RWPE1 (cell line): ENCODE data around the gene TCAIM.
A peak's percentile ranks its signal among the peaks of the same experiment; 100 is the strongest.
"Not testable (repeated sequence)": the region's sequence is repeated elsewhere in the genome, so short reads cannot be mapped to it uniquely, and the experiment has no call there.

Source experiments
- CTCF ChIA-PET: fragments of 350-600 bp; sonication (Branson Sonifier 250); formaldehyde crosslinking; extraction: SDS; loops from one replicate; lab custom pipeline; 2021; lab: Yijun Ruan, JAX
- POLR2A ChIA-PET: fragments of 400-600 bp; formaldehyde crosslinking; extraction: SDS; loops from one replicate; lab custom pipeline; 2020; ENCODE audit warnings: antibody characterized with exemption; ENCODE audit not compliant: low non-redundant PET; lab: Yijun Ruan, JAX
- DNase-seq: peaks from one replicate; pipeline ENCODE4 v3.0.0; 2012; ENCODE audit warnings: low spot score
- H3K27ac ChIP-seq: fragments of 450-650 bp; 2 replicates; pipeline ENCODE4 v1.5.1; 2017
- CTCF ChIP-seq: fragments of 450-650 bp; conservative IDR thresholded peaks from 2 replicates; pipeline ENCODE4 v1.5.1; 2017; ENCODE audit warnings: low read depth, mild to moderate bottlenecking

TCAIM gene

GRCh38 chr3:44339181-44340057, 853 bp downstream of the TCAIM start:
- peak overlapping the region; percentile 91; the same call in 1 of the 2 replicates for H3K27ac ChIP-seq
- ChIA-PET POLR2A (no interaction called here), CTCF (no interaction called here)
- DNase-seq, result no peak
- no peak for TF ChIP-seq CTCF

GRCh38 chr3:44340058-44340395, 1.5 kb downstream of the TCAIM start:
- DNase-seq, result no peak
- CTCF ChIA-PET, result no interaction called here
- no peak overlapping the region for H3K27ac ChIP-seq
- TF ChIP-seq CTCF, result no peak
- POLR2A ChIA-PET, result no interaction called here

GRCh38 chr3:44342176-44342790, 3.7 kb downstream of the TCAIM start:
- no peak overlapping the region for H3K27ac ChIP-seq
- no peak for TF ChIP-seq CTCF
- no peak for DNase-seq
- POLR2A ChIA-PET, result no interaction called here
- CTCF ChIA-PET, result no interaction called here

- POLR2A ChIA-PET, result no interaction called here
- CTCF ChIA-PET, result interaction anchor here (0.7 kb wide), 1 partner anchor 632 kb away, joined by 3 read pairs; the partner anchor contains the start of genes EXOSC7 and ZDHHC3
- H3K27ac ChIP-seq, result no peak overlapping the region
- no peak for DNase-seq
- TF ChIP-seq CTCF, result no peak
These were observed 4.9 kb downstream of the TCAIM start for GRCh38 chr3:44343421-44343820.

GRCh38 chr3:44346590-44346989, 8.0 kb downstream of the TCAIM start:
- CTCF ChIA-PET, result interaction anchor here (0.5 kb wide), 1 partner anchor 54 kb away, joined by 6 read pairs; no protein-coding TSS in a partner anchor
- H3K27ac ChIP-seq, DNase-seq, POLR2A ChIA-PET: not testable (repeated sequence)

GRCh38 chr3:44348993-44349392, 10.4 kb downstream of the TCAIM start:
- H3K27ac ChIP-seq, result no peak overlapping the region
- ChIA-PET POLR2A (no interaction called here), CTCF (no interaction called here)
- no peak for DNase-seq
- no peak for TF ChIP-seq CTCF

GRCh38 chr3:44353355-44353924, 14.9 kb downstream of the TCAIM start:
- POLR2A ChIA-PET, result no interaction called here
- TF ChIP-seq CTCF, result no peak
- CTCF ChIA-PET, result no interaction called here

More at GRCh38 chr3:44353355-44353924, 14.9 kb downstream of the TCAIM start:
- no peak for DNase-seq
- no peak overlapping the region for H3K27ac ChIP-seq
